NOMO-1 treated with DMSO at 0.1 percent for 48 hours (cell line): Measurements from ENCODE around the gene PRDX5.
A peak's percentile ranks its signal among the peaks of the same experiment; 100 is the strongest.

ENCODE experiments used
- DNase-seq: peaks from one replicate; lab custom pipeline; 2025; ENCODE audit not compliant: unreplicated experiment; lab: John Stamatoyannopoulos, UW

The PRDX5 gene

GRCh38 chr11:64359712-64360445 is 42.0 kb downstream of the PRDX5 start:
- DNase-seq, result peak; percentile 51

- peak; percentile 58 for DNase-seq
Measured at GRCh38 chr11:64360448-64360921, 42.6 kb downstream of the PRDX5 start.

- DNase-seq, result no peak
Measured at GRCh38 chr11:64361659-64362058, 43.7 kb downstream of the PRDX5 start.

GRCh38 chr11:64362339-64362738 is 44.4 kb downstream of the PRDX5 start:
- DNase-seq, result no peak

GRCh38 chr11:64364435-64364834 is 46.5 kb downstream of the PRDX5 start:
- DNase-seq, result no peak

- DNase-seq, result no peak
Measured at GRCh38 chr11:64364911-64365310, 47.0 kb downstream of the PRDX5 start.

- DNase-seq, result no peak
Measured at GRCh38 chr11:64366751-64367150, 48.8 kb downstream of the PRDX5 start.

GRCh38 chr11:64367931-64368672 is 50.2 kb downstream of the PRDX5 start:
- no peak for DNase-seq

- no peak for DNase-seq
Measured at GRCh38 chr11:64368673-64369074, 50.8 kb downstream of the PRDX5 start.

GRCh38 chr11:64369440-64370421 is 51.8 kb downstream of the PRDX5 start:
- DNase-seq, result no peak

- no peak for DNase-seq
Measured at GRCh38 chr11:64371201-64371600, 53.3 kb downstream of the PRDX5 start.
